H54 (cell line): ENCODE measurements around the gene STXBP4.

Experiments used
- DNase-seq: peaks from one replicate; pipeline ENCODE4 v3.0.0; 2011; ENCODE audit warnings: low spot score, mixed read lengths; ENCODE audit not compliant: insufficient read length
- FAIRE-seq: peaks from 3 replicates; lab custom pipeline; 2011; peaks lifted over from hg19 to GRCh38; lab: Jason Lieb, UNC
- POLR2A ChIP-seq: IDR thresholded peaks from 2 replicates; pipeline ENCODE4 v1.6.1; 2011; ENCODE audit warnings: low read depth, mild to moderate bottlenecking, low read length

STXBP4 gene

DNA sequence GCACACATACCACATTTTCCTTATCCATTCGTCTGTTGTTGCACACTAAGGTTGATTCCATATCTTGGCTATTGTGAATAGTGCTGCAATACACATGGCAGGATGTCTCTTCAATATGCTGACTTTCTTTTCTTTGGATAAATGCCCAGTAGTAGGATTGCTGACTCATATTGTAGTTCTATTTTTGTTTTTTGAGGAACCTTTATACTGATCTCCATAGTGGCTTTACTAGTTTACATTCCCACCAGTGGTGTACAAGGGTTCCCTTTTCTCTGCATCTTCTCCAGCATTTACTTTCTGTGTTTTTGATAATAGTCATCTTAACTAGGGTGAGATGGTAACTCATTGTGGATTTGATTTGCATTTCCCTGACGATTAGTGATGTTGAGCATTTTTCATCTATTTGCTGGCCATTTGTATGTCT lies 118.1 kb downstream of the STXBP4 start:
- FAIRE-seq: peak; percentile 99
- no peak for DNase-seq
- TF ChIP-seq POLR2A: no peak

- DNase-seq: no peak
- no peak for TF ChIP-seq POLR2A
- FAIRE-seq: peak; percentile 27
Observed at GRCh38 chr17:55089256-55089655, 120.7 kb downstream of the STXBP4 start.

- no peak for TF ChIP-seq POLR2A
- DNase-seq (peak; percentile 2), FAIRE-seq (peak; percentile 97)
Observed at GRCh38 chr17:55090079-55090492, 121.5 kb downstream of the STXBP4 start.

DNA sequence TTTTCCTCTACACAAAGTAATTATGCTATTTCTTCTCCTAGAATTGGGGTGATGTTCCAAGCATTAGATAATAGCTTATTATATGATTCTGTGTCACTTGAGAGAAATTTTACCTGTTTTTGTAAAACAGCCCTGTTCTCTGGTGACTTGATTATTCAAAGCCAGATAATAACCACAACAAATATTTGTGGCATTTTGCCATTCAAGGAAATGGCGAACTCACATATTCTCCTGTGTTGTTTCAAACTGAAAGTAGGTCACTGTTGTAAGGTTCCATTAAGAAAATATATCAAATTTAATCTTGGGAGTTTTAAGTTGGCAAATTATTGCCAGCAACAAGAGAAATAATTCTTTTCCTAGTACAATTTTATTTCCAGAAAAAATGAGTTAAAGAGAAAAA lies 124.8 kb downstream of the STXBP4 start:
- FAIRE-seq (no peak), DNase-seq (no peak)

GRCh38 chr17:55098765-55099164 lies 130.2 kb downstream of the STXBP4 start:
- no peak for DNase-seq
- TF ChIP-seq POLR2A: no peak
- no peak for FAIRE-seq

More for the DNA sequence above, 124.8 kb downstream of the STXBP4 start:
- TF ChIP-seq POLR2A: no peak

GRCh38 chr17:55110521-55110920 lies 142.0 kb downstream of the STXBP4 start:
- TF ChIP-seq POLR2A: no peak
- FAIRE-seq (no peak), DNase-seq (no peak)

DNA sequence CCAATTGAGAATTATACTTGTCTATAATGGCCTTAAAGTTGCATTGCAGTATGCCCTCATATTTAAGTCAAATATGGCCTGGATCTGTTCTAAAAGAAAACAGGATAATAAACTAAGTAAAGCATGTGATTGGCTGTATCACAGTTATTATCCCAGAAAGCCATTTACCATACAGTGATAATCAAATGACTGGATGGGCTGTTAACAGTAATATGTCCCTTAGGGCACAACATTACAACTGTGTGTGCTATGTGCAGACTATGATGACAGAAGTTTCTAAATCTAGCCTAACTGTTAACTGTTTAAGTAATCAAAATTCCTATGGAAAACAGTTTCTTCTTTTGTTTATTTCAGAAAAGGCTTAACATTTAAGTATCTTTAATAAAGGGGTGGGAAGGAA lies 145.7 kb downstream of the STXBP4 start:
- DNase-seq (no peak), FAIRE-seq (peak; percentile 62)
- TF ChIP-seq POLR2A: no peak

- DNase-seq: no peak
- no peak for TF ChIP-seq POLR2A
- FAIRE-seq: peak; percentile 70
Observed at GRCh38 chr17:55116440-55116914, 147.9 kb downstream of the STXBP4 start.

GRCh38 chr17:55117164-55117563 lies 148.6 kb downstream of the STXBP4 start:
- no peak for DNase-seq
- peak; percentile 45 for FAIRE-seq
- TF ChIP-seq POLR2A: no peak

- no peak for DNase-seq
- no peak for FAIRE-seq
- TF ChIP-seq POLR2A: no peak
Observed at GRCh38 chr17:55120651-55121050, 152.1 kb downstream of the STXBP4 start.

DNA sequence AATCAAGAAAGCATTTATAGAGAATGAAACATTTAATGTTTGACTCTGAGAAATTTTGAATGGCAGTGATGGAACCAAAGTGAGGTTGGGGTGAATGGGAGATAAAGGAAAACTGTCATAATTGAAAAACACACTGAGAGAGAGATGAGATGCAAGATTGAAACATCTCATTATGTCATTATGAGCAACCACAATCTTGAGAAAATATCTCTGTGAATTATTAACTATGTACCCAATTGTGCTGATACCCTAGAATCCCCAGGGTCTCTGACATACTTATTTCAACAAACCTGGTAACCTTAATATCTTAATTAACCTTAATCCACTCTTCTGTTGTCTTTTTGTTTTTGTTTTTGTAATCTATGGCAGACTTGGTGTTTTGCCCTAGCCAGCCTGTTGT lies 152.7 kb downstream of the STXBP4 start:
- peak; percentile 75 for FAIRE-seq
- TF ChIP-seq POLR2A: no peak
- no peak for DNase-seq

GRCh38 chr17:55122114-55122513 lies 153.5 kb downstream of the STXBP4 start:
- DNase-seq (no peak), FAIRE-seq (peak; percentile 11)
- TF ChIP-seq POLR2A: no peak

GRCh38 chr17:55124730-55125360 lies 156.3 kb downstream of the STXBP4 start:
- TF ChIP-seq POLR2A: no peak
- FAIRE-seq: no peak
- DNase-seq: no peak

DNA sequence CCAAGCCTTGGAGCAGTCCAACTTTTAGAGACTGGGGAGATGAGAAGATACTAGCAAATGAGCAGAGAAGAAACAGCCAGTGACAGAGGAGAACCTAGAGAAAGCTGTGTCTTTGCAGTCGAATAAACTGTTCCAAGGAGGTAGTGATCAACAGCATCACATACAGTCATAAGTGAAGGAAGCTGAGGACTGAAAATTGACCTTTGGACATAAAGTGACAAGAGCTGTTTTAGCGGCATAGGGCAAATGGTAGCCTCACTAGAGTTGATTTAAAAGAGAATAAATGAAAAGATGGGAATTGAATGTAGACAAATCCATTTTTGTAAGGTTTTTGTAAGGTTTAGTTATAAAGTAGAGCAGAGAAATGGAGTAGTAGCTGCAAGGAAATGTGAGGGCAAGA lies 165.0 kb downstream of the STXBP4 start:
- FAIRE-seq: no peak
- no peak for TF ChIP-seq POLR2A
- DNase-seq: no peak

DNA sequence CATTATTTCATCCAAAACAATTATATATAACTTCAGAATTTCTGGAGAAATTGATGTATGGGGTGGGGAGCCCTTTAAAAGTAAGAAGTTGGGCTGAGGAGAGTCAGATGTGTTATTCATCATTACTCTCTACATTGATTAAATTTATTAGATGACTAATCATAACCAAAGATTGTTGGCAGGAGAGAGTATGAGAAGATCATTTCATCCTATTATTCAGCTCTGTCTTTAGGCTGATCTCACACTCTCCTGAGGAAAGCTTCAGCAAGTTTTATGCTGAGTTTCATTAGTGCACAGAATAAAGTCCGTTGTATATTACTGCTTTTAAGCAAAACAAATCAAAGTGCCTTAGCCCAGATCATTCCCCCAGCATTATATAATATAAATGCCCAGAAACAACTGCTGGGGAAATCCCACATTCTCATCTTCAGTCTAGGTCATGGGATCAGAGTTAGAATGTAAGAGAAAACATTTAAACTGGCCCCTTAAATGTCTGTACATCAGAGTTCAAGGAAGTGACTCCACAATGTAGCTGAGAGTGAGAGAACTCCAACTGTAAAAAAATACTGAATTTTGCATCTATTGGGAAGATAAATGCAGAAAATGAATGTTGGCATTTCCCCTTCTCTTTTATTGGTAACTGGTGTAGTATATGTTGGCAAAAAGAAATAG lies 166.1 kb downstream of the STXBP4 start:
- DNase-seq (no peak), FAIRE-seq (peak; percentile 41)
- TF ChIP-seq POLR2A: no peak
